Tibial nerve (tissue), 3 donors: ENCODE results near the gene NDUFAF2.

ENCODE experiments used
- CTCF ChIP-seq, 5 experiments: fragments of 200-600 bp in 3 of 5; fragments of 450-650 bp in 2 of 5; sonication (generic) in 3 of 5; IDR thresholded peaks; one replicate each; pipeline ENCODE4 v1.5.1; 2016 to 2019; ENCODE audit warnings: antibody characterized with exemption in 5 of 5, mild to moderate bottlenecking in 3 of 5, moderate library complexity in 2 of 5
- POLR2A ChIP-seq, 2 donors: fragments of 450-650 bp; IDR thresholded peaks; one replicate each; pipeline ENCODE4 v1.6.1; 2017; ENCODE audit warnings: antibody characterized with exemption in 2 of 2, mild to moderate bottlenecking in 2 of 2, moderate library complexity in 2 of 2

- TF ChIP-seq POLR2A (IDR thresholded peaks at IDR 0.05) (no peak), CTCF (IDR thresholded peaks at IDR 0.05) (no peak)
Observed at GRCh38 chr5:60955239-60955638, 10.2 kb downstream of the NDUFAF2 start.
